LNCaP clone FGC (cell line): ENCODE data around the gene LDLRAD4.

Source experiments
- DNase-seq: peaks from one replicate; pipeline ENCODE4 v3.0.0-alpha.2; 2011; ENCODE audit warnings: low read depth
- H3K4me3 ChIP-seq: 2 replicates; pipeline ENCODE4 v1.5.1; 2011; ENCODE audit warnings: mild to moderate bottlenecking, low read depth, low read length, control low read depth
- TF ChIP-seq, protein P1 (sequence below): IDR thresholded peaks from 2 replicates; pipeline ENCODE4 v1.5.1; 2012; ENCODE audit warnings: mild to moderate bottlenecking; ENCODE audit not compliant: control insufficient read depth, insufficient read depth; ENCODE audit errors: extremely low read depth

LDLRAD4 gene

DNA sequence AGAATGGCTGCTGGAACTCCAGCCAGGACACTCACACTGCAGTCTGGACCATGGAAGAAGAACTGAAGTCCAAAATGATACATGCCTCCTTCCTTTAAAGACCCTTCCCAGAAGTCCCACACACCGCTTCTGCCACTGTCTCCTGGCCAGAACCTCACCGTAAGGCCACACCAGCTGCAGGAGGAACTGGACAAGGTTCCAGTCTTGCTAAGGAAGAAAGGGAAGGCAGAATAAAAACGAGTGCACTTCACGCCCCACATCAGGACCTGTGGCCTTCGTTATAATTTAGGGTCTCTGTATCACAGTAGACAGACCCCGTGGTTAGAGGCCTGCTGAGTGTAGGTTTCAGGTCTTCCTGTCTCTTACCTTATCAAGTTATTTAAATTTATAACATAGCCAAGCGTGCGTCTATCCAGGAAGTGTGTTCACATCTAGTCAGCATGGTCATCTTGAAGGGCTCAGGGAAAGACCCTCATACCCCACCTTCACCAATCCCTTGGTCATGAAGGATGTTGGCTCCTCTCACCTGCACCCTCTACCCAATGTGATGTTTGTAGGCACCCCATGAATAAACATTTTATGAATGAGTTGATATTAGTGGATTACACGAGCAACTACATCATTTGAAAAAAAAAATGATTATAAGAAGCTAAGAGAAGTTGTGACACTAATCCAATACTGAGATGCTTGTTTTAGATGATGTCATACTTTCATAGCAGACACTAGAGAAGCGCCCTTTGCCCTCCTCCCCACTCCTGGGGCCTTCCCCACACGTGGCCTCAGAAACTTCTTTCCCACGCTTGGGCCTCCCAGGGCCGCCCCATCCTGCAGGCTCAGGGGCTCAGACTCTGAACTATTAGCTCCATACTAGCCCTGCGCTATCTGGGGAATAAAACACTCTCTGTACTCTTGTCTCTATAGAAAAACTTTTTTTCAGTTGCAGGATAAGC, 350.2 kb downstream of the LDLRAD4 start:
- TF ChIP-seq, protein P1, sequence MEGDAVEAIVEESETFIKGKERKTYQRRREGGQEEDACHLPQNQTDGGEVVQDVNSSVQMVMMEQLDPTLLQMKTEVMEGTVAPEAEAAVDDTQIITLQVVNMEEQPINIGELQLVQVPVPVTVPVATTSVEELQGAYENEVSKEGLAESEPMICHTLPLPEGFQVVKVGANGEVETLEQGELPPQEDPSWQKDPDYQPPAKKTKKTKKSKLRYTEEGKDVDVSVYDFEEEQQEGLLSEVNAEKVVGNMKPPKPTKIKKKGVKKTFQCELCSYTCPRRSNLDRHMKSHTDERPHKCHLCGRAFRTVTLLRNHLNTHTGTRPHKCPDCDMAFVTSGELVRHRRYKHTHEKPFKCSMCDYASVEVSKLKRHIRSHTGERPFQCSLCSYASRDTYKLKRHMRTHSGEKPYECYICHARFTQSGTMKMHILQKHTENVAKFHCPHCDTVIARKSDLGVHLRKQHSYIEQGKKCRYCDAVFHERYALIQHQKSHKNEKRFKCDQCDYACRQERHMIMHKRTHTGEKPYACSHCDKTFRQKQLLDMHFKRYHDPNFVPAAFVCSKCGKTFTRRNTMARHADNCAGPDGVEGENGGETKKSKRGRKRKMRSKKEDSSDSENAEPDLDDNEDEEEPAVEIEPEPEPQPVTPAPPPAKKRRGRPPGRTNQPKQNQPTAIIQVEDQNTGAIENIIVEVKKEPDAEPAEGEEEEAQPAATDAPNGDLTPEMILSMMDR: no peak
- no peak overlapping the region for H3K4me3 ChIP-seq
- DNase-seq: no peak

DNA sequence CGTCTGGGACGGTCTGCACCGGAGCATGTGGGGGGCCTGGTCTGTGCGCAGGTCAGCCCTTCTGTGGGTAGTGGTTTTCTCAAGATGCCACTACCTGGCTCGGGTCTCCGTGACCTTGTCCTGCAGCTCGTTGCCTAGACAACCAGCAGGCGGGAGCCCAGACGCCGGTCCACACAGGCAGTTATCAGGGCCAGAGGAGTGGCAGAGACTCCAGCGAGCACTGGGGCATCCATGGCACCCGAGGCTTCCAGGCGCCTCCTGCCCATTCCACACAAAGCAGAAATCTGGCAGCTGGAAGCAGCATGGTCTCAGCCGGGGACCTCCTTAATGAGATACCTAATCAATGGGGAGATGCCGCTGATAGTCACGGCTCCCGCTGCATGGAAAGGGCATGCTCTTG, 351.7 kb downstream of the LDLRAD4 start:
- DNase-seq: no peak
- TF ChIP-seq, protein P1: no peak

DNA sequence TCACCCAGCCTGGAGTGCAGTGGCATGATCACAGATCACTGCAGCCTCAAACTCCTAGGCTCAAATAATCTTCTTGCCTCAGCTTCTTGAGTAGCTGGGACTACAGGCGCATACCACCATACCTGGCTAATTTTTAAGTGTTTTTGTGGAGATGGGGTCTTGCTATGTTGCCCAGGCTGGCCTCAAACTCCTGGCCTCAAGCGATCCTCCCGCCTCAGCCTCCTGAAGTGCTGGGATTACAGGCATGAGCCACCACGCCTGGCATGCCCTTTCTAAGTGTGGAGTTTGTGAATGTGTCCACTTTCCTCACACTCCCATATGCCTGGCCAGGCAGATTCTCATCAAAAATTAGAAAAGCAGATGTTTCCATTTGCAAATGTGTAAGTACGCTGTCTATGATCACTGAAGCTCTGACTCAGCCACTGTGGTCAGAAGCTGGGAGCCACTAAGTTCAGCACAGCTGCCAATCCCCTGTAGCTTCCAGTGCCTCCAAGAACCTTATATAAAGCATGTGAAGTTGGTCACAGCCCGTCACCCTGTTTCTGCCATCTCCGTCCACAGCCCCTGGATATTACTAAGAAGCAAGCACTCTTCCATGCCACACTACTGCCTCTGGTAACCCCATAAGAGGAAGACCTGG, 352.4 kb downstream of the LDLRAD4 start:
- TF ChIP-seq, protein P1: no peak
- no peak for DNase-seq
- H3K4me3 ChIP-seq: no peak overlapping the region

More for the DNA sequence above, 351.7 kb downstream of the LDLRAD4 start:
- H3K4me3 ChIP-seq: no peak overlapping the region

DNA sequence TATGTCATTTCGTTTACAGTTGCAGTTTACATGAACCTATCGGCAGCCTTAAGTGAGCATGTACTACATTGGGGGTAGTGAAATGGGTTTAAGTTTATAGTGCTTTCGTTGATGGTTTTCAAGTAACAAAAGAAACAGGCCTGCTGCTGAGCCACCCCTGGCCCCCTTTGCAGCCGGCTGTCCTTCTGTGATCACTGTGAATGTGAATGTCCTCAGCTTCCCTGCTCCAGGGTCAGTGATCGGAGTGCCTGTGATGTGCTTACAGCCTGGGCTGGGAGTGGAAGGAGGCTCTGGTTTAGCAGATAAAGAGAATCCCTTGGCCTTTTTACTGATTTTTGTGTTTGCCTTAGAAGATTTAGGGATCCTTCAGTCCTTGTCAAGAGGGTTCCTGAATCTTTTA, 353.6 kb downstream of the LDLRAD4 start:
- H3K4me3 ChIP-seq: no peak overlapping the region
- TF ChIP-seq, protein P1: no peak
- no peak for DNase-seq

DNA sequence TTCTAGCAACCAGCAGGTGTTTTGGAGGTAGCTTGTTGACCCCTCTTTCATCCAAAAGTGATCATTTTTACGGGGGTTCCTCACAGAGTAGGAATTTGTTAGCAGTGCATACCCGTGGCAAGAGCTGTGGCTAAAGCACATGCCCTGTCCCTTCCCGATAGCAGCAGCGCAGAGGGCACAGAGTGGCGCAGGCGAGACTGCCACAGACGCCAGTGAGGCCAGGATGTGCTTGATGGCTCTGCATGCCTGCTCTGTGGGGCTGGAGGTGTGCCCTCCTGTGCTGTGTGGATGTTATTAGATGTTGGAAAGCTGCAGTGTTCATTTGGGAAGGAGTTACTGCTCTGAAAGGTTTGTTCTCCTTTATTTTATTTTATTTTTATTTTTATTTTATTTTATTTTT, 354.2 kb downstream of the LDLRAD4 start:
- DNase-seq: no peak
- no peak overlapping the region for H3K4me3 ChIP-seq
- TF ChIP-seq, protein P1: no peak

DNA sequence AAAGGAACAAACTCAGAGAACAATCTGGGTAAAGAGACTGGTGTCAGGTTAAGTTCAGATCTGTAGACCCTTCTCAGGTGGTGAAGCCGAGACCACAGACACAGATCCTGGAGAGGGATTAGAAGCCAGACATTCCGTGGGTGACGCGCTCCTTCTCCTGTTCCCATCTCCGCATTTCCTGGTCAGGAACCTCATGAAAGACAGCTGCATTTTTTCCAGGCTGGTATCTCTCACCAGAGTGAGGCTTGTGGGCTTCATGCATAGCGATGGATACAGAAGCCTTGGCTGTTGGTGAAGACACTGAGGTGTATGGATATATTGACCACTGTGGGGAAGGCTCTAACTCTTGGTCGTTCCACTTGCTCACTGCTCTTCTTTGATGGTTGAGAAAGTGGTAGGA, 355.2 kb downstream of the LDLRAD4 start:
- DNase-seq: no peak
- no peak overlapping the region for H3K4me3 ChIP-seq
- TF ChIP-seq, protein P1: no peak
